Ascending aorta (tissue), 2 donors: ENCODE measurements around the gene UBXN4. TPM values are rescaled to one million over a fixed set of nuclear protein-coding genes. Genes with fewer than 3 reads are reported as not detected.
"Not testable (repeated sequence)": the region's sequence is repeated elsewhere in the genome, so short reads cannot be mapped to it uniquely, and the experiment has no call there.

ENCODE experiments used
- DNase-seq, 2 donors: peaks; one replicate each; pipeline ENCODE4 v3.0.0-alpha.2; 2019; ENCODE audit warnings: low spot score in 2 of 2
- H3K27ac ChIP-seq, 2 donors: fragments of 200-600 bp; sonication (generic); one replicate each; pipeline ENCODE4 v1.5.1; 2016 to 2017; ENCODE audit warnings: mild to moderate bottlenecking in 1 of 2
- H3K27me3 ChIP-seq: fragments of 200-600 bp; sonication (generic); one replicate; pipeline ENCODE4 v1.5.1; 2017
- H3K36me3 ChIP-seq, 2 donors: fragments of 200-600 bp; sonication (generic); one replicate each; pipeline ENCODE4 v1.5.1; 2016
- H3K4me1 ChIP-seq, 2 donors: fragments of 200-600 bp; sonication (generic); one replicate each; pipeline ENCODE4 v1.5.1; 2016 to 2017; ENCODE audit warnings: mild to moderate bottlenecking in 1 of 2
- H3K4me3 ChIP-seq, 2 donors: fragments of 200-600 bp; sonication (generic); one replicate each; pipeline ENCODE4 v1.5.1; 2016 to 2017; ENCODE audit warnings: mild to moderate bottlenecking in 1 of 2
- H3K9me3 ChIP-seq, 2 donors: fragments of 200-600 bp; sonication (generic); one replicate each; pipeline ENCODE4 v1.5.1; 2016
- intact Hi-C: fragments of 100-400 bp; cut with DNase I; formaldehyde crosslinking; loops from one replicate; pipeline ENCODE4 v1.15.1; 2023
- total RNA-seq: library from RNA; depleted of rRNA; stranded (reverse); fragments of >200 nt; gene quantifications from one replicate; pipeline ENCODE4 v1.1.0, GENCODE V29; 2016
- TF ChIP-seq, protein P1 (sequence below), 3 experiments: fragments of 200-600 bp in 2 of 3; fragments of 450-650 bp in 1 of 3; sonication (generic) in 2 of 3; IDR thresholded peaks; one replicate each; pipeline ENCODE4 v1.5.1; 2016 to 2019; ENCODE audit warnings: antibody characterized with exemption in 3 of 3, mild to moderate bottlenecking in 1 of 3, moderate library complexity in 1 of 3

UBXN4 gene
- 14.8 TPM for total RNA-seq

DNA sequence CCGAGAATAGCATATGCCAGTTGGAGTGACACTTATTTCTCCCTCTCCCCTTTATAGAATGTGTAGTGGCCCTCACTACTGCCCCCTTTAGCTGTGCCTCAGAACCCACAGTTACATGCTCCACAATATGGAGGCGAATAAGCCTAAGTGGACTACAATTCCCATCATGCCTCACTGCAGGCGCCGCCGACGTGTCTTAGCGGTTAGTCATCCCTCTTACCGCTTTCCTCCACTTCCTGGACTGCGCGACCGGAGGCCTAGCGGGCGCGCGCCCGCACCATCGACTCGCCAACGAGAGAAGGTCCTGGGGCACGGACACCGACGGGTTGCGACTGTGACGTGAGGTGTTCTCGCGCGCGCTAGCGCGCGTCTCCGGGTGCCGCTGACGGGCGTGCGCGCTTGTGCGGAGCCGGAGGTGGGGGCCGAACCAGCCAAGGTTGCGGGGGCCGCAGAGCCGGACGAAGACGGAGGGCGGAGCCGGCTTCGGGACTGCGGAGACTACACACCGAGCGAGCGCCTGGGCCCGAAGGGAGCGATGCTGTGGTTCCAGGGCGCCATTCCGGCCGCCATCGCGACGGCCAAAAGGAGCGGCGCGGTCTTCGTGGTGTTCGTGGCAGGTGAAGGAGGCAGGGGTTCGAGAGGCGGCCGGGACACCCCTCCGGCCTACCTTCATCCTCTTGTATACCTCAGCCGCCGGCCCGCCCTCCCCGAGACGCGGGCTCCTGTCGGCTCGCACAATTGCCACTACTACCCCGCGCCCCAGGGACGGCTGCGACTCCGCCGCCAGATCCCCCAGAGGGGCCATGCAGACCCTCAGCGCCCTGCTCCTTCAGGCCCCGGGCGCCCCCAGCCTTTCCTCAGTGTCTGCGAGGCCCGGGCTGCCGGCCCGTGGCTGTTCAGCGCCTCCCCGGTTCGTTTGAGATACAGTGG is at the start of gene UBXN4:
TSS of gene UBXN4 (plus strand) at position 461 of the 930 bp plus-strand sequence. CDS start at position 536, 75 bp downstream.
- Histone ChIP-seq H3K4me3 (peak within 1 kb of the TSS; percentile 81 to 92), H3K27ac (peak within 1 kb of the TSS; percentile 99), H3K9me3 (no peaks in the 10 kb centered on the region), H3K36me3 (no peaks in the 10 kb centered on the region), H3K27me3 (no peaks in the 10 kb centered on the region), H3K4me1 (peaks cover 0 to 17% of the 10 kb centered on the region in 2 donors)
- TF ChIP-seq, protein P1, sequence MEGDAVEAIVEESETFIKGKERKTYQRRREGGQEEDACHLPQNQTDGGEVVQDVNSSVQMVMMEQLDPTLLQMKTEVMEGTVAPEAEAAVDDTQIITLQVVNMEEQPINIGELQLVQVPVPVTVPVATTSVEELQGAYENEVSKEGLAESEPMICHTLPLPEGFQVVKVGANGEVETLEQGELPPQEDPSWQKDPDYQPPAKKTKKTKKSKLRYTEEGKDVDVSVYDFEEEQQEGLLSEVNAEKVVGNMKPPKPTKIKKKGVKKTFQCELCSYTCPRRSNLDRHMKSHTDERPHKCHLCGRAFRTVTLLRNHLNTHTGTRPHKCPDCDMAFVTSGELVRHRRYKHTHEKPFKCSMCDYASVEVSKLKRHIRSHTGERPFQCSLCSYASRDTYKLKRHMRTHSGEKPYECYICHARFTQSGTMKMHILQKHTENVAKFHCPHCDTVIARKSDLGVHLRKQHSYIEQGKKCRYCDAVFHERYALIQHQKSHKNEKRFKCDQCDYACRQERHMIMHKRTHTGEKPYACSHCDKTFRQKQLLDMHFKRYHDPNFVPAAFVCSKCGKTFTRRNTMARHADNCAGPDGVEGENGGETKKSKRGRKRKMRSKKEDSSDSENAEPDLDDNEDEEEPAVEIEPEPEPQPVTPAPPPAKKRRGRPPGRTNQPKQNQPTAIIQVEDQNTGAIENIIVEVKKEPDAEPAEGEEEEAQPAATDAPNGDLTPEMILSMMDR (IDR thresholded peaks at IDR 0.05), result peak in 2 of 3 experiments; percentile 21 to 37
- peak; percentile 96 to 99 for DNase-seq
- intact Hi-C loops, result loop anchor here (1.0 to 2.0 kb wide), 4 partner anchors 135 to 689 kb away; partner anchors contain the start of genes DARS1, MCM6, R3HDM1 and RAB3GAP1

GRCh38 chr2:135694711-135695110 is 46.9 kb upstream of the UBXN4 start:
- Histone ChIP-seq H3K9me3 (no peaks in the 10 kb centered on the region), H3K4me1 (no peaks in the 10 kb centered on the region), H3K36me3 (no peaks in the 10 kb centered on the region), H3K4me3 (no peak overlapping the region), H3K27me3 (no peaks in the 10 kb centered on the region), H3K27ac (no peak overlapping the region)
- intact Hi-C loops, result no loop called here
- TF ChIP-seq, protein P1 (IDR thresholded peaks at IDR 0.05), result no peak
- DNase-seq, result no peak

GRCh38 chr2:135698838-135699237 is 42.8 kb upstream of the UBXN4 start:
- no peaks in the 10 kb centered on the region for H3K9me3 ChIP-seq
- intact Hi-C loops, result no loop called here
- TF ChIP-seq, protein P1 (IDR thresholded peaks at IDR 0.05), result no peak
- H3K4me3 ChIP-seq, result no peak overlapping the region
- no peaks in the 10 kb centered on the region for H3K4me1 ChIP-seq
- H3K36me3 ChIP-seq, result no peaks in the 10 kb centered on the region
- no peak overlapping the region for H3K27ac ChIP-seq
- DNase-seq, result no peak
- H3K27me3 ChIP-seq, result no peaks in the 10 kb centered on the region

GRCh38 chr2:135701442-135701841 is 40.2 kb upstream of the UBXN4 start:
- Histone ChIP-seq H3K27ac (no peak overlapping the region), H3K4me3 (no peak overlapping the region), H3K36me3 (no peaks in the 10 kb centered on the region), H3K27me3 (no peaks in the 10 kb centered on the region), H3K9me3 (no peaks in the 10 kb centered on the region), H3K4me1 (no peaks in the 10 kb centered on the region)
- TF ChIP-seq, protein P1 (IDR thresholded peaks at IDR 0.05), result no peak
- no peak for DNase-seq
- intact Hi-C loops, result no loop called here

- no peak overlapping the region for H3K4me3 ChIP-seq
- DNase-seq, result no peak
- H3K27me3 ChIP-seq, result no peaks in the 10 kb centered on the region
- no peaks in the 10 kb centered on the region for H3K4me1 ChIP-seq
- H3K9me3 ChIP-seq, result no peaks in the 10 kb centered on the region
- H3K36me3 ChIP-seq, result no peaks in the 10 kb centered on the region
- TF ChIP-seq, protein P1 (IDR thresholded peaks at IDR 0.05), result no peak
- no peak overlapping the region for H3K27ac ChIP-seq
- intact Hi-C loops, result no loop called here
Measured at GRCh38 chr2:135703300-135703699, 38.4 kb upstream of the UBXN4 start.

DNA sequence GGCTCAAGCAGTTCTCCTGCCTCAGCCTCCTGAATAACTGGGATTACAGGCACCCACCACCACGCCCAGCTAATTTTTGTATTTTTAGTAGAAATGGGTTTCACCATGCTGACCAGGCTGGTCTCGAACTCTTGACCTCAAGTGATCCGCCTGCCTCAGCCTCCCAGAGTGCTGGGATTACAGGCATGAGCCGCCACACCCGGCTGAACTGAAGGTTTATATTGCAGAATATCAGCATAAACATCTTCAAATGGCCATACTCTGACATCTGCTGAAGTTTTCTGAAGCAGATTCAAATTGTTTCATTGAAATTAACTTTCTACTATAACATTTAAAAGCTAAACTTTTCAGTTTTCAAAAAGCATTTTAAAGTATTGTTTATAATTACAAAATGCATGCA is 37.6 kb upstream of the UBXN4 start:
- H3K4me1 ChIP-seq, DNase-seq, H3K4me3 ChIP-seq, H3K9me3 ChIP-seq, H3K27ac ChIP-seq, H3K27me3 ChIP-seq, intact Hi-C loops, H3K36me3 ChIP-seq: not testable (repeated sequence)
